HEK293 (cell line): ENCODE measurements around the gene ASIC3.

Source experiments
- CTCF ChIA-PET: fragments of 350-600 bp; formaldehyde crosslinking; extraction: SDS; loops from one replicate; lab custom pipeline; 2021; ENCODE audit warnings: antibody characterized with exemption; lab: Yijun Ruan, JAX
- POLR2A ChIA-PET: fragments of 300-600 bp; formaldehyde crosslinking; extraction: SDS; loops from one replicate; lab custom pipeline; 2020; ENCODE audit warnings: antibody characterized with exemption, inconsistent platforms; lab: Yijun Ruan, JAX
- H3K27ac ChIP-seq: fragments of 200-500 bp; sonication (Bioruptor generic); 2 replicates; pipeline ENCODE4 v1.5.1; 2014; ENCODE audit warnings: low read depth, low read length, control low read depth, inconsistent platforms; ENCODE audit errors: extremely low read depth
- H3K36me3 ChIP-seq, 2 experiments: fragments of 200-500 bp in 1 of 2; sonication (Bioruptor generic) in 1 of 2; 1 replicate in 1 of 2; 2 replicates in 1 of 2; pipeline ENCODE4 v1.5.1; 2014 to 2017; ENCODE audit warnings: inconsistent platforms in 2 of 2, low read length in 2 of 2; ENCODE audit not compliant: control insufficient read depth in 2 of 2, insufficient read depth in 1 of 2
- H3K4me1 ChIP-seq: fragments of 200-500 bp; sonication (Bioruptor generic); 2 replicates; pipeline ENCODE4 v1.5.1; 2014; ENCODE audit warnings: mild to moderate bottlenecking, low read length, inconsistent platforms; ENCODE audit not compliant: control insufficient read depth, insufficient read depth
- H3K4me3 ChIP-seq: 2 replicates; pipeline ENCODE4 v1.5.1; 2011; ENCODE audit warnings: low read depth, mild to moderate bottlenecking, control low read depth, low read length, moderate library complexity
- H3K9me3 ChIP-seq: fragments of 200-500 bp; sonication (Bioruptor generic); 2 replicates; pipeline ENCODE4 v1.5.1; 2014; ENCODE audit warnings: low read depth, low read length, inconsistent platforms; ENCODE audit not compliant: control insufficient read depth, insufficient read depth
- EGR2 ChIP-seq: fragments of 450-650 bp; formaldehyde crosslinking; IDR thresholded peaks from 2 replicates; pipeline ENCODE4 v1.5.1; 2016; ENCODE audit warnings: low read depth, missing biosample characterization, missing genetic modification characterization
- ELK4 ChIP-seq: IDR thresholded peaks from 2 replicates; pipeline ENCODE4 v1.6.1; 2011; ENCODE audit warnings: mild to moderate bottlenecking, low read depth, low read length, borderline replicate concordance
- GLIS1 ChIP-seq: fragments of 450-650 bp; formaldehyde crosslinking; IDR thresholded peaks from 2 replicates; pipeline ENCODE4 v1.5.1; 2016; ENCODE audit warnings: missing biosample characterization, missing genetic modification characterization
- IKZF3 ChIP-seq: fragments of 450-650 bp; IDR thresholded peaks from 2 replicates; pipeline ENCODE4 v1.5.0; 2018; ENCODE audit warnings: missing biosample characterization, mild to moderate bottlenecking, missing genetic modification characterization, moderate library complexity
- INSM2 ChIP-seq: fragments of 450-650 bp; formaldehyde crosslinking; IDR thresholded peaks from 2 replicates; pipeline ENCODE4 v1.5.1; 2016; ENCODE audit warnings: missing biosample characterization, missing genetic modification characterization
- KLF8 ChIP-seq: fragments of 450-650 bp; formaldehyde crosslinking; IDR thresholded peaks from 2 replicates; pipeline ENCODE4 v1.5.1; 2016; ENCODE audit warnings: missing biosample characterization, missing genetic modification characterization
- SP2 ChIP-seq: fragments of 450-650 bp; formaldehyde crosslinking; IDR thresholded peaks from 2 replicates; pipeline ENCODE4 v1.5.1; 2016; ENCODE audit warnings: missing biosample characterization, missing genetic modification characterization
- TRIM28 ChIP-seq: IDR thresholded peaks from 2 replicates; pipeline ENCODE4 v1.6.1; 2011; ENCODE audit warnings: low read length, control low read depth, borderline replicate concordance
- ZBTB8A ChIP-seq: fragments of 450-650 bp; formaldehyde crosslinking; IDR thresholded peaks from 2 replicates; pipeline ENCODE4 v1.5.1; 2016; ENCODE audit warnings: missing biosample characterization, missing genetic modification characterization
- ZFP37 ChIP-seq: fragments of 450-650 bp; formaldehyde crosslinking; IDR thresholded peaks from 2 replicates; pipeline ENCODE4 v1.5.1; 2016; ENCODE audit warnings: missing biosample characterization, missing genetic modification characterization
- ZNF140 ChIP-seq: fragments of 450-650 bp; formaldehyde crosslinking; IDR thresholded peaks from 2 replicates; pipeline ENCODE4 v1.5.1; 2016; ENCODE audit warnings: missing biosample characterization, missing genetic modification characterization
- ZNF16 ChIP-seq: fragments of 450-650 bp; formaldehyde crosslinking; IDR thresholded peaks from 2 replicates; pipeline ENCODE4 v1.5.1; 2016; ENCODE audit warnings: low read depth, missing biosample characterization, missing genetic modification characterization
- ZNF266 ChIP-seq: fragments of 450-650 bp; formaldehyde crosslinking; IDR thresholded peaks from 2 replicates; pipeline ENCODE4 v1.5.1; 2016; ENCODE audit warnings: missing biosample characterization, missing genetic modification characterization, low read depth
- ZNF274 ChIP-seq, 2 experiments: fragments of 200-500 bp in 1 of 2; fragments of 450-650 bp in 1 of 2; sonication (Bioruptor generic) in 1 of 2; formaldehyde crosslinking in 1 of 2; IDR thresholded peaks; 2 replicates each; pipeline versions ENCODE4 v1.5.1 to v1.6.1; 2014 to 2016; ENCODE audit warnings: borderline replicate concordance in 1 of 2, inconsistent platforms in 1 of 2, low read length in 1 of 2, missing biosample characterization in 1 of 2, missing genetic modification characterization in 1 of 2
- ZNF292 ChIP-seq: fragments of 450-650 bp; formaldehyde crosslinking; IDR thresholded peaks from 2 replicates; pipeline ENCODE4 v1.5.1; 2016; ENCODE audit warnings: low read depth, missing biosample characterization, missing genetic modification characterization, borderline replicate concordance
- ZNF335 ChIP-seq: fragments of 450-650 bp; formaldehyde crosslinking; conservative IDR thresholded peaks from 2 replicates; pipeline ENCODE4 v1.5.1; 2016; ENCODE audit warnings: missing biosample characterization, missing genetic modification characterization
- ZNF514 ChIP-seq: fragments of 450-650 bp; formaldehyde crosslinking; IDR thresholded peaks from 2 replicates; pipeline ENCODE4 v1.5.1; 2016; ENCODE audit warnings: missing biosample characterization, missing genetic modification characterization
- ZNF544 ChIP-seq: fragments of 450-650 bp; formaldehyde crosslinking; IDR thresholded peaks from 2 replicates; pipeline ENCODE4 v1.5.0; 2017; ENCODE audit warnings: missing biosample characterization, missing genetic modification characterization
- ZNF621 ChIP-seq: fragments of 450-650 bp; formaldehyde crosslinking; IDR thresholded peaks from 2 replicates; pipeline ENCODE4 v1.5.1; 2017; ENCODE audit warnings: missing biosample characterization, missing genetic modification characterization
- ZNF624 ChIP-seq: fragments of 450-650 bp; formaldehyde crosslinking; IDR thresholded peaks from 2 replicates; pipeline ENCODE4 v1.5.1; 2017; ENCODE audit warnings: missing biosample characterization, missing genetic modification characterization
- ZNF626 ChIP-seq: fragments of 450-650 bp; sonication (Bioruptor Pico); formaldehyde crosslinking; IDR thresholded peaks from 2 replicates; pipeline ENCODE4 v1.5.1; 2018; ENCODE audit warnings: missing biosample characterization, missing genetic modification characterization, inconsistent platforms
- ZNF629 ChIP-seq: fragments of 450-650 bp; formaldehyde crosslinking; IDR thresholded peaks from 2 replicates; pipeline ENCODE4 v1.5.1; 2017; ENCODE audit warnings: missing biosample characterization, missing genetic modification characterization
- ZNF654 ChIP-seq: fragments of 450-650 bp; formaldehyde crosslinking; IDR thresholded peaks from 2 replicates; pipeline ENCODE4 v1.5.1; 2016; ENCODE audit warnings: low read depth, missing biosample characterization, missing genetic modification characterization
- TF ChIP-seq, protein P1 (sequence below): fragments of 450-650 bp; formaldehyde crosslinking; IDR thresholded peaks from 2 replicates; pipeline ENCODE4 v1.5.1; 2017; ENCODE audit warnings: missing biosample characterization, missing genetic modification characterization
- TF ChIP-seq, protein P2 (sequence below): fragments of 450-650 bp; formaldehyde crosslinking; IDR thresholded peaks from 2 replicates; pipeline ENCODE4 v1.5.1; 2016; ENCODE audit warnings: missing biosample characterization, missing genetic modification characterization
- TF ChIP-seq, protein P3 (sequence below): fragments of 450-650 bp; formaldehyde crosslinking; IDR thresholded peaks from 2 replicates; pipeline ENCODE4 v1.5.1; 2017; ENCODE audit warnings: missing biosample characterization, missing genetic modification characterization

The ASIC3 gene

DNA sequence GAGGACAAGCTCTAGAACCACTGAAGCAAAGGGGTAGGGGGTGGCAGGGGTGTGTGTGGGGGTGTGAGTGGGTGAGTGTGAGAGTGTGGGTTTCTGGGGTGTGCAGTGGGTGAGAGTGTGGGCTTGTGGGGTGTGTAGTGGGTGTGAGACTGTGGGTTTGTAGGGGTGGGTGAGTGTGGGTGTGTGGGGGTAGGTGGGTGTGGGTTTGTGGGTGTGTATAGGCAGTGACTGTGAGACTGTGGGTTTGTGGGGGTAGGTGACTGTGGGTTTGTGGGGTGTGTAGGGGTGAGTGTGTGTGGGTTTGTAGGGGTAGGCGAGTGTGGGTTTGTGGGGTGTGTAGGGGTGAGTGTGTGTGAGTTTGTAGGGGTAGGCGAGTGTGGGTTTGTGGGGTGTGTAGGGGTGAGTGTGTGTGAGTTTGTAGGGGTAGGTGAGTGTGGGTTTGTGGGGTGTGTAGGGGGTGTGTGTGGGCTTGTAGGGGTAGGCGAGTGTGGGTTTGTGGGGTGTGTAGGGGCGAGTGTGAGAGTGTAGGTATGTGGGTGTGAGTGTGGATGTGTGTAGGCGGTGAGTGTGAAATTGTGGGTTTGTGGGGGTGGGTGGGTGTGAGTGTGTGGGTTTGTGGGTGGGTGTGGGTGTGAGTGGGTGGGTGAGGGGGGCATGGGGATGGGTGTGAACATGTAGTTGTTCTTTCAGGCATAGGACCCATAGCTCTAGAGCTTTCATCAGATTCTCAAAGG, 48.7 kb upstream of the ASIC3 start (continued):
- no peak for TF ChIP-seq ZNF140 (tag by site-specific recombination)
- TF ChIP-seq ZNF266 (tag by site-specific recombination) = no peak
- TF ChIP-seq ZNF335 (tag by site-specific recombination) = no peak
- TF ChIP-seq ZNF274 (IDR thresholded peaks at IDR 0.05; ENCODE audit: low read length) = no peak
- no peak for TF ChIP-seq ZNF274 (tag by site-specific recombination; IDR thresholded peaks at IDR 0.05; ENCODE audit: borderline replicate concordance)
- TF ChIP-seq ELK4 = no peak
- TF ChIP-seq EGR2 (tag by site-specific recombination) = peak; percentile 98
- TF ChIP-seq ZNF544 (tag by site-specific recombination) = no peak
- no peak for TF ChIP-seq ZNF292 (tag by site-specific recombination)
- TF ChIP-seq, protein P1, sequence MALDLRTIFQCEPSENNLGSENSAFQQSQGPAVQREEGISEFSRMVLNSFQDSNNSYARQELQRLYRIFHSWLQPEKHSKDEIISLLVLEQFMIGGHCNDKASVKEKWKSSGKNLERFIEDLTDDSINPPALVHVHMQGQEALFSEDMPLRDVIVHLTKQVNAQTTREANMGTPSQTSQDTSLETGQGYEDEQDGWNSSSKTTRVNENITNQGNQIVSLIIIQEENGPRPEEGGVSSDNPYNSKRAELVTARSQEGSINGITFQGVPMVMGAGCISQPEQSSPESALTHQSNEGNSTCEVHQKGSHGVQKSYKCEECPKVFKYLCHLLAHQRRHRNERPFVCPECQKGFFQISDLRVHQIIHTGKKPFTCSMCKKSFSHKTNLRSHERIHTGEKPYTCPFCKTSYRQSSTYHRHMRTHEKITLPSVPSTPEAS (tag by site-specific recombination) = no peak
- no peak for TF ChIP-seq KLF8 (tag by site-specific recombination)
- no peak for TF ChIP-seq ZNF629 (tag by site-specific recombination)
- no peak for TF ChIP-seq GLIS1 (tag by site-specific recombination)

DNA sequence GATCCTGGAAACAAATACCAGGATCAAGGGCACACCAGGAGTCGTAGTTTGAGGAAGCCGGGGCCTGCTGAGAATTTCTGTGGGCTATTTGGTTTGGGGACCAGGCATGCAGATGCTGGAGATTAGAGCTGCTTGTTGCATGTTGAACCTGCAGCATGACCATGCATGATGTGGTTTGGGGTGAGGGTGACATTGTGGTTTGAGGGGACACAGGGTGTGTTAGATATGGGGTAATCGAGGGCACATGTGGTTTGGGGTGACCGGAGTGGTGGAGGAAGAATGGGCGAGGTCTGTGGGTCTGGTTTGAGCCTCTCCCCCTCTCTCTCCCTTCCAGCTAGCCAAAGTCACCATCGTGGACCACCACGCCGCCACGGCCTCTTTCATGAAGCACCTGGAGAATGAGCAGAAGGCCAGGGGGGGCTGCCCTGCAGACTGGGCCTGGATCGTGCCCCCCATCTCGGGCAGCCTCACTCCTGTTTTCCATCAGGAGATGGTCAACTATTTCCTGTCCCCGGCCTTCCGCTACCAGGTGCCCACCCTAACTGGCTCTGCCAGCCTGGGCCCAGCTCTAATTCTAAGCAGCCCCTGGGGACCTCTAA, 47.3 kb upstream of the ASIC3 start:
- POLR2A ChIA-PET = interaction anchor here (1.2 kb wide), 1 partner anchor 9 kb away, joined by 3 read pairs; no protein-coding TSS in a partner anchor
- CTCF ChIA-PET = interaction anchor here (0.7 to 1.5 kb wide), 2 partner anchors 10 kb away, joined by 3 to 4 read pairs; partner anchors contain the start of gene NOS3
- Histone ChIP-seq H3K36me3 (no peaks in the 10 kb centered on the region), H3K9me3 (no peaks in the 10 kb centered on the region), H3K4me1 (no peaks in the 10 kb centered on the region), H3K27ac (no peak overlapping the region), H3K4me3 (no peak overlapping the region)
- TF ChIP-seq SP2 (tag by site-specific recombination) (no peak), ZNF16 (no peak), ZNF626 (tag by site-specific recombination) (no peak)
- TF ChIP-seq, protein P2, sequence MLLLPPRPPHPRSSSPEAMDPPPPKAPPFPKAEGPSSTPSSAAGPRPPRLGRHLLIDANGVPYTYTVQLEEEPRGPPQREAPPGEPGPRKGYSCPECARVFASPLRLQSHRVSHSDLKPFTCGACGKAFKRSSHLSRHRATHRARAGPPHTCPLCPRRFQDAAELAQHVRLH (tag by site-specific recombination) = no peak

DNA sequence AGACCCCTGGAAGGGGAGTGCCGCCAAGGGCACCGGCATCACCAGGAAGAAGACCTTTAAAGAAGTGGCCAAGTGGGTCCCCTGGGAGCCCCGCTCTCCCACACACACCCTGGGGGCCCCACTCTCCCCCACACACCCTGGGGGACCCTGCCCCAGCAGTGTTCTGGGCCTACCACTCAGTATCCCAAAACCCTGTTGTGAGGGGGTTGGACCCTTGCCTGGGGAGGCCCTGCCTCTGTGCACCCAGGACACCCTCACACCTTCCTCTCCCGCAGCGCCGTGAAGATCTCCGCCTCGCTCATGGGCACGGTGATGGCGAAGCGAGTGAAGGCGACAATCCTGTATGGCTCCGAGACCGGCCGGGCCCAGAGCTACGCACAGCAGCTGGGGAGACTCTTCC, 46.8 kb upstream of the ASIC3 start:
- CTCF ChIA-PET = interaction anchor here (1.5 kb wide), 1 partner anchor 11 kb away, joined by 3 read pairs; the partner anchor contains the start of gene NOS3
- Histone ChIP-seq H3K36me3 (no peaks in the 10 kb centered on the region), H3K4me1 (no peaks in the 10 kb centered on the region), H3K4me3 (no peak overlapping the region), H3K27ac (no peak overlapping the region), H3K9me3 (no peaks in the 10 kb centered on the region)
- POLR2A ChIA-PET = interaction anchor here (1.2 kb wide), 1 partner anchor 9 kb away, joined by 3 read pairs; no protein-coding TSS in a partner anchor
- TF ChIP-seq ZNF654 (tag by site-specific recombination) = no peak
- TF ChIP-seq ZNF624 (tag by site-specific recombination) = no peak
- TF ChIP-seq ZBTB8A (tag by site-specific recombination) = no peak
- TF ChIP-seq ZNF544 (tag by site-specific recombination) = no peak
- TF ChIP-seq TRIM28 = no peak
- TF ChIP-seq ZNF514 (tag by site-specific recombination) = no peak
- no peak for TF ChIP-seq IKZF3 (tag by site-specific recombination)
- no peak for TF ChIP-seq ZNF621
- TF ChIP-seq INSM2 (tag by site-specific recombination) = no peak
- TF ChIP-seq, protein P3, sequence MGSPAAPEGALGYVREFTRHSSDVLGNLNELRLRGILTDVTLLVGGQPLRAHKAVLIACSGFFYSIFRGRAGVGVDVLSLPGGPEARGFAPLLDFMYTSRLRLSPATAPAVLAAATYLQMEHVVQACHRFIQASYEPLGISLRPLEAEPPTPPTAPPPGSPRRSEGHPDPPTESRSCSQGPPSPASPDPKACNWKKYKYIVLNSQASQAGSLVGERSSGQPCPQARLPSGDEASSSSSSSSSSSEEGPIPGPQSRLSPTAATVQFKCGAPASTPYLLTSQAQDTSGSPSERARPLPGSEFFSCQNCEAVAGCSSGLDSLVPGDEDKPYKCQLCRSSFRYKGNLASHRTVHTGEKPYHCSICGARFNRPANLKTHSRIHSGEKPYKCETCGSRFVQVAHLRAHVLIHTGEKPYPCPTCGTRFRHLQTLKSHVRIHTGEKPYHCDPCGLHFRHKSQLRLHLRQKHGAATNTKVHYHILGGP = no peak
- no peak for TF ChIP-seq ZFP37 (tag by site-specific recombination)
